Neural crest cell (in vitro differentiated cells): ENCODE measurements around the gene CYB561D2. TPM values are rescaled to one million over a fixed set of nuclear protein-coding genes. Genes with fewer than 3 reads are reported as not detected.

Experiments
- DNase-seq: peaks from one replicate; pipeline ENCODE4 v3.0.0; 2021; ENCODE audit warnings: low read depth, mixed read lengths, low spot score
- H3K27ac Mint-ChIP-seq: one replicate; pipeline ENCODE4 v1.8.0; 2021; ENCODE audit warnings: mild to moderate bottlenecking, mixed read lengths; ENCODE audit not compliant: unreplicated experiment
- H3K27me3 Mint-ChIP-seq: 2 replicates; pipeline ENCODE4 v1.8.0; 2021; ENCODE audit warnings: low read depth, mild to moderate bottlenecking, mixed read lengths
- H3K36me3 Mint-ChIP-seq: 2 replicates; pipeline ENCODE4 v1.8.0; 2021; ENCODE audit warnings: low read depth, mild to moderate bottlenecking, mixed read lengths
- H3K4me1 Mint-ChIP-seq: 2 replicates; pipeline ENCODE4 v1.8.0; 2021; ENCODE audit warnings: mixed read lengths
- H3K4me3 Mint-ChIP-seq: one replicate; pipeline ENCODE4 v1.8.0; 2021; ENCODE audit warnings: mild to moderate bottlenecking, mixed read lengths
- H3K9me3 Mint-ChIP-seq: 2 replicates; pipeline ENCODE4 v1.8.0; 2021; ENCODE audit warnings: mixed read lengths
- CTCF ChIP-seq: fragments of 200-600 bp; sonication (generic); conservative IDR thresholded peaks from 2 replicates; pipeline ENCODE4 v1.5.0; 2021; ENCODE audit warnings: antibody characterized with exemption, mild to moderate bottlenecking
- total RNA-seq: library from RNA; stranded (reverse); gene quantifications from 2 replicates; pipeline ENCODE4 v1.2.1, GENCODE V29; 2021

The CYB561D2 gene
- total RNA-seq, 1 donor from 2014 or later, result 11.7 TPM

DNA sequence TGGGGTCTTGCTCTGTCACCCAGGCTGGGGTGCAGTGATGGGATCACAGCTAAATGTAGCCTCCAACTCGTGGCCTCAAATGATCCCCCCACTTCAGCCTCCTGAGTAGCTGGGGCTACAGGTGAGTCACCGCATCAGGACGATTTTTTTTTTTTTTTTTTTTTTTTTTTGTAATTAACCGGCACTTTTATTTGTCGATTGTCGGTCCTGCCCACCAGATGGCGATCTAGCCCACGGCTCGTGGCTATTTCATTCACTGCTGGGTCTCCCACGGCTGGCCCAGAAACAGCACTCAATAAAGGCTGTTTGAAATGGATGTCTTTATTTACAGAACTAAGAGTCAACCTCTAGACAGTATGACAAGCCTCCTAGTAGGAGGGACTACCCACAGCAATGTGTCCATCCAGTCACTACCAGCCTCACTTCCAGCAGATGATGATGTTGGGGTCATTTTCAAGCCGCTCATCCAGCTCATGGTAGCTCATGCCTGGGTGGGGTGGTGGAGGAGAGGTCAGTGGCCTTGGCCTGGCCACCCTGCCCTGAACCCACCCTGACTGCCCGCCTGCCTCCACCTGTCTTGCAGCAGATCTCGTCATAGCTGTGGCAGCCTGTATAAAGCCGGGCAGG lies 3.4 kb upstream of the CYB561D2 start:
- Mint-ChIP-seq H3K27me3 (peaks cover 19% of the 10 kb centered on the region), H3K4me1 (peaks cover 34% of the 10 kb centered on the region), H3K27ac (no peak overlapping the region), H3K36me3 (no peaks in the 10 kb centered on the region), H3K9me3 (no peaks in the 10 kb centered on the region), H3K4me3 (peak overlapping the region; percentile 84)
- DNase-seq, result peak; percentile 71
- peak; percentile 80 for TF ChIP-seq CTCF

- no peaks in the 10 kb centered on the region for H3K36me3 Mint-ChIP-seq
- no peak for DNase-seq
- H3K4me3 Mint-ChIP-seq, result peak overlapping the region; percentile 99
- peak overlapping the region; percentile 67 for H3K27ac Mint-ChIP-seq
- peaks cover 37% of the 10 kb centered on the region for H3K4me1 Mint-ChIP-seq
- peaks cover 10% of the 10 kb centered on the region for H3K27me3 Mint-ChIP-seq
- H3K9me3 Mint-ChIP-seq, result no peaks in the 10 kb centered on the region
- TF ChIP-seq CTCF, result no peak
Measured at GRCh38 chr3:50350213-50350526, 492 bp upstream of the CYB561D2 start.

- H3K9me3 Mint-ChIP-seq, result no peaks in the 10 kb centered on the region
- TF ChIP-seq CTCF, result no peak
- peaks cover 3% of the 10 kb centered on the region for H3K27me3 Mint-ChIP-seq
- no peak for DNase-seq
- peaks cover 33% of the 10 kb centered on the region for H3K4me1 Mint-ChIP-seq
- no peak overlapping the region for H3K27ac Mint-ChIP-seq
- peak overlapping the region; percentile 99 for H3K4me3 Mint-ChIP-seq
- no peaks in the 10 kb centered on the region for H3K36me3 Mint-ChIP-seq
Measured at GRCh38 chr3:50351323-50351697, 648 bp downstream of the CYB561D2 start.

DNA sequence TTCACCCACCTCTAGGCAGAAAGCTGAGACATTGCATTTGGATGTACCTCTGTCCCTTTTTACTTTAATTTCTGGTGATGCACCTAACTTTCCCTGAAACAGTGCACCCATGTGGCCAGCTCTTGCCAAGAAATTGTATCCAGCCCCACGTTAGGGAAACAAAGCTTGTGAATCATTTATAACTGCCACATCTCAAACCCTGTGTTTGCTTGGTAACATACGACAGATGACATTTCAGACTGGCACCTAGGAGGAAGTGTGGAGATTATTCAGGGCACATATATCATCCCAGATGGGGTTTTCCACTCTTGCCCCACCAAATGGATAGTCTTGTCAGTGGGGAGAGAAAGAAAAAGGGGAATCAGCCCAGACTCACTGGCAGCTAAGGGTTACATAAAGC lies 2.1 kb downstream of the CYB561D2 start:
- H3K36me3 Mint-ChIP-seq, result no peaks in the 10 kb centered on the region
- no peaks in the 10 kb centered on the region for H3K9me3 Mint-ChIP-seq
- H3K27ac Mint-ChIP-seq, result no peak overlapping the region
- peak overlapping the region; percentile 41 for H3K4me3 Mint-ChIP-seq
- peaks cover 3% of the 10 kb centered on the region for H3K27me3 Mint-ChIP-seq
- H3K4me1 Mint-ChIP-seq, result peaks cover 38% of the 10 kb centered on the region
- DNase-seq, result no peak
- no peak for TF ChIP-seq CTCF

GRCh38 chr3:50353245-50354004 lies 2.8 kb downstream of the CYB561D2 start:
- Mint-ChIP-seq H3K27ac (no peak overlapping the region), H3K4me1 (peaks cover 45% of the 10 kb centered on the region), H3K9me3 (no peaks in the 10 kb centered on the region), H3K4me3 (peak overlapping the region; percentile 66), H3K36me3 (no peaks in the 10 kb centered on the region), H3K27me3 (peaks cover 3% of the 10 kb centered on the region)
- DNase-seq, result no peak
- TF ChIP-seq CTCF, result no peak
